Measurements from ENCODE around the gene ESPN. TPM values are rescaled to one million over a fixed set of nuclear protein-coding genes. Genes with fewer than 3 reads are reported as not detected.

ESPN gene
- polyA plus RNA-seq, 1 of the 3 experiments (the other 2 are of a cell fraction) = 0.33 TPM

DNA sequence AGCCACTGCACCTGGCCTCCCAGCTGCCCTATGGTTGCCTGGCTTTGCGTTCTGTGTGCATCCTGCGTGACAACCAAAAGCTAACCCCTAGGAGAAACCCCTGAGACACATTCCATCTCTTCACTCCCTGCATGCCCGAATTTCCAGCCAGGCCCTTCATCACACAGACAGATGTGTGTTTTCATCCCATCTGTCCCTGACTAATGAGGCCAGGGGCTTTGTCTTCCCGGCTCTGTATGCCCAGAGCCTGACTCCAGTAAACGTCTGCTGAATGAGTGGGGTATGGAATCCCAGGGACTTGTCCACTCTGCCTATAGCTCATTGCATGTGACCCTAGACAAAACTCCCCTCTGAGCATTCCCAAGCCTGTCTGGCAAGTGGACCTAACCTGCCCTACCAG is 9.6 kb downstream of the ESPN start:
- Histone ChIP-seq H3K9me2 (no peaks in the 10 kb centered on the region), H3K4me3 (ENCODE audit: low read depth in 2 of 2, low read length in 1 of 2) (no peak overlapping the region), H3K4me1 (ENCODE audit: control insufficient read depth in 1 of 2, insufficient read depth in 2 of 2, low read depth in 1 of 2, low read length in 1 of 2) (no peaks in the 10 kb centered on the region; a peak in 1 of 4 replicates), H3K27ac (ENCODE audit: low read depth in 2 of 2, low read length in 1 of 2) (no peak overlapping the region), H3K9me3 (no peaks in the 10 kb centered on the region), H3K27me3 (ENCODE audit: insufficient read depth) (no peaks in the 10 kb centered on the region; the same call in 1 of the 2 replicates), H3F3A (replicated peaks; ENCODE audit: insufficient read depth) (peaks cover 3% of the 10 kb centered on the region), H4K20me1 (ENCODE audit: insufficient read depth) (no peaks in the 10 kb centered on the region), H3K4me2 (no peak overlapping the region), H3K79me2 (ENCODE audit: insufficient read depth) (no peaks in the 10 kb centered on the region), H2AFZ (ENCODE audit: low read depth) (no peak overlapping the region), H3K36me3 (replicated peaks in 1 of 2; ENCODE audit: control insufficient read depth in 1 of 2, insufficient read depth in 2 of 2, low read length in 1 of 2) (no peaks in the 10 kb centered on the region), H3K9ac (no peak overlapping the region)
- TF ChIP-seq FOSL2 (IDR thresholded peaks at IDR 0.05; ENCODE audit: borderline replicate concordance, low read depth) (no peak), TEAD4 (IDR thresholded peaks at IDR 0.05; ENCODE audit: borderline replicate concordance, insufficient read depth) (no peak), RCOR1 (IDR thresholded peaks at IDR 0.05; ENCODE audit: low read length) (no peak)
- TF ChIP-seq, protein P1, sequence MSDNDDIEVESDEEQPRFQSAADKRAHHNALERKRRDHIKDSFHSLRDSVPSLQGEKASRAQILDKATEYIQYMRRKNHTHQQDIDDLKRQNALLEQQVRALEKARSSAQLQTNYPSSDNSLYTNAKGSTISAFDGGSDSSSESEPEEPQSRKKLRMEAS (IDR thresholded peaks at IDR 0.05; ENCODE audit: low read depth) = no peak
- TF ChIP-seq, protein P2, sequence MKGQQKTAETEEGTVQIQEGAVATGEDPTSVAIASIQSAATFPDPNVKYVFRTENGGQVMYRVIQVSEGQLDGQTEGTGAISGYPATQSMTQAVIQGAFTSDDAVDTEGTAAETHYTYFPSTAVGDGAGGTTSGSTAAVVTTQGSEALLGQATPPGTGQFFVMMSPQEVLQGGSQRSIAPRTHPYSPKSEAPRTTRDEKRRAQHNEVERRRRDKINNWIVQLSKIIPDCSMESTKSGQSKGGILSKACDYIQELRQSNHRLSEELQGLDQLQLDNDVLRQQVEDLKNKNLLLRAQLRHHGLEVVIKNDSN (IDR thresholded peaks at IDR 0.05; ENCODE audit: borderline replicate concordance, low read depth) = no peak
- ChIA-PET POLR2A (no interaction called here), CTCF (interaction anchor here (1.2 to 13.6 kb wide), 5 partner anchors 15 to 188 kb away, joined by 3 to 290 read pairs (median 6); partner anchors contain the start of genes ESPN and HES2)
- DNase-seq = no peak
- WGBS (ENCODE audit: low lambda C conversion rate) = 50% methylated on average over 5 of the region's 5 CpGs

DNA sequence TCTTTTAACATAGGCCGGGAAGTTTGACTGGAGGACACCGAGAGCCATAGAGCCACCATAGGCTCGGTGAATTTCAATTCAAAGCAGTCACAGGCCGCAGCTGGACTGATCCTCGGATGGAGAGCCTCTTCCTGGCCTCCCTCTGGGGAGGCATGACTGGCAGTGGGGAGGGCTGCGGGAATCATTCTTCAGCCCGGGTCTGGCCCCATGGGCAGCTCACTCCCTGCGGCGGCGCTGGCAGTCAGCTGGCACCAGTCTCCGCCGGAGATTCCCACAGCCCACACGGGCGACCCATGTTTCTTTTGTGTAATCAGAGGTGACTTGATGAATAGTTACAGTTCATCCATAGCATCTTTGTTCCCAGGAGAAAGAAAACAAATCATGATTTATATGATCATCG is 10.6 kb downstream of the ESPN start:
- Histone ChIP-seq H3K27ac (ENCODE audit: low read depth in 2 of 2, low read length in 1 of 2) (no peak overlapping the region), H4K20me1 (ENCODE audit: insufficient read depth) (no peaks in the 10 kb centered on the region), H3K4me2 (no peak overlapping the region), H3F3A (replicated peaks; ENCODE audit: insufficient read depth) (peaks cover 5% of the 10 kb centered on the region), H3K4me3 (ENCODE audit: low read depth in 2 of 2, low read length in 1 of 2) (no peak overlapping the region), H3K36me3 (replicated peaks in 1 of 2; ENCODE audit: control insufficient read depth in 1 of 2, insufficient read depth in 2 of 2, low read length in 1 of 2) (no peaks in the 10 kb centered on the region), H3K9ac (no peak overlapping the region), H2AFZ (ENCODE audit: low read depth) (no peak overlapping the region), H3K9me3 (no peaks in the 10 kb centered on the region), H3K4me1 (ENCODE audit: control insufficient read depth in 1 of 2, insufficient read depth in 2 of 2, low read depth in 1 of 2, low read length in 1 of 2) (no peaks in the 10 kb centered on the region; a peak in 1 of 4 replicates), H3K27me3 (ENCODE audit: insufficient read depth) (no peaks in the 10 kb centered on the region; the same call in 1 of the 2 replicates), H3K9me2 (no peaks in the 10 kb centered on the region), H3K79me2 (ENCODE audit: insufficient read depth) (no peaks in the 10 kb centered on the region)
- ChIA-PET POLR2A (no interaction called here), CTCF (interaction anchor here (0.6 to 13.6 kb wide), 6 partner anchors 16 to 189 kb away, joined by 3 to 290 read pairs (median 6); partner anchors contain the start of genes ESPN and HES2)
- TF ChIP-seq FOXM1 (IDR thresholded peaks at IDR 0.05; ENCODE audit: low read depth) (no peak), FOXJ3 (CRISPR knock-in tag; IDR thresholded peaks at IDR 0.05) (no peak), SMC3 (IDR thresholded peaks at IDR 0.05; ENCODE audit: low read depth, low read length) (no peak), TCF12 (IDR thresholded peaks at IDR 0.05) (no peak), MEF2A (IDR thresholded peaks at IDR 0.05; ENCODE audit: borderline replicate concordance, low read depth) (no peak), TAF1 (IDR thresholded peaks at IDR 0.05; ENCODE audit: borderline replicate concordance, low read depth, low read length) (no peak), RCOR1 (IDR thresholded peaks at IDR 0.05; ENCODE audit: low read length) (no peak), NRF1 (IDR thresholded peaks at IDR 0.05; ENCODE audit: low read depth, low read length) (no peak)
- TF ChIP-seq, protein P2 (IDR thresholded peaks at IDR 0.05; ENCODE audit: borderline replicate concordance, low read depth) = no peak
- WGBS (ENCODE audit: low lambda C conversion rate) = 86% methylated on average over 14 of the region's 15 CpGs
- DNase-seq = no peak

All from SK-N-SH (cell line).